Femur (tissue), 1 donor: Measurements from ENCODE around the gene TANGO2.

Source experiments
- DNase-seq: peaks from one replicate; pipeline ENCODE4 v3.0.0-alpha.2; 2017

Gene TANGO2, protein sequence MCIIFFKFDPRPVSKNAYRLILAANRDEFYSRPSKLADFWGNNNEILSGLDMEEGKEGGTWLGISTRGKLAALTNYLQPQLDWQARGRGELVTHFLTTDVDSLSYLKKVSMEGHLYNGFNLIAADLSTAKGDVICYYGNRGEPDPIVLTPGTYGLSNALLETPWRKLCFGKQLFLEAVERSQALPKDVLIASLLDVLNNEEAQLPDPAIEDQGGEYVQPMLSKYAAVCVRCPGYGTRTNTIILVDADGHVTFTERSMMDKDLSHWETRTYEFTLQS

DNA sequence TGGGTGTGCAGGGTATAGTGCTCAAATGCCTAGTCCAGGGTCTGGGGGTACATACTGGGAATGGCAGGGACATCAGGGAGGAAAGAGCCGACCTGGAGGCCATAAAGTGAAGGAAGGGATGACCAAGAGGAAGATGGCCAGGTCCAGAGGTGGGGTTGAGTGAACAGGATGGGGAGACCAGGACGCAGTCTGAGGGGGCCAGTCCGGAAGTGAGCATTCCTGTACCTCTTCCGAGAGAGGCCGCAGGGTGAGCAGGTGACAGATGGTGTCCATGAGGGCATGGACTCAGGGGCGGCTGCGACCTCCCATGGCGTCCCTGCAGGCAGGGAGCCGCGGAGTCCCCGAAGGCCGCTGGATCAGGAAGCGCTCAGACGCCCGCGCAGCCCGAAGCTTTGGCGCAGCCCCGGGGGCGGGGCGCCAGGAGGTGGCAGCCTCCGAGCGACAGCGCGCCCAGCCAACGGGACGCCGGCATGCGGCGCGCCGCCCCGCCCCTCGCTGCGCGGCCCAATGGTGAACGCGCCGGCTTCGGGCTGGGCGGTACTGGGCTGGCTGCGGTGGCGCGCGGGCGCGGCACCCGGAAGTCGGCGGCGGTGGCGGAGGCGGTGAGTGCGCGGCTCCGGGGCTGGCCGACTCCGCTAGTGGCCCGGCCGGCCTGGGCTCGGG lies at the start of gene TANGO2:
Gene TANGO2 (plus strand): TSS at position 578 of the 663 bp plus-strand sequence. CDS start 15,689 bp downstream, outside the sequence.
- DNase-seq: peak; percentile 94

- DNase-seq: no peak
Measured at GRCh38 chr22:19971276-19972124, 49.4 kb upstream of the TANGO2 start.

DNA sequence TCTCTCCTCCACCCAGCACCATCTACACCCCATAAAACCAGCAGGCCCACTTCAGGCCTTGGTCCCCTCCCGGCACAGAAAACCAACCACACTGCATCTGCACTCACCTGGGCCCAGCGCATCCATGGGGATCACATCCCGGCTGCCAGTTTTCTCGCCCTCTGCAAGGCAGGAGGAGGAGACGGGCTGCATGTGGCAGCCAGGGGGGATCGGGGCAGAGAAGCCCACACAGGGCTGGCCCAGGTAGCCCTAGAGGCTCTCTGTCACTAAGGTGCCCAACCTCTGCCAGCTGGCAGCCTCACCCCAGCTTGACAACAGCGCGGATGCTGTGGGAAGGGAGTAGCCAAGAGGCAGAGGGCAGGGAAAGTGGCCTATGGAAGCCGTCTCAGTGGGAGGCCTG lies 48.7 kb upstream of the TANGO2 start:
- no peak for DNase-seq

- DNase-seq: no peak
Measured at GRCh38 chr22:19972652-19973550, 48.0 kb upstream of the TANGO2 start.

DNA sequence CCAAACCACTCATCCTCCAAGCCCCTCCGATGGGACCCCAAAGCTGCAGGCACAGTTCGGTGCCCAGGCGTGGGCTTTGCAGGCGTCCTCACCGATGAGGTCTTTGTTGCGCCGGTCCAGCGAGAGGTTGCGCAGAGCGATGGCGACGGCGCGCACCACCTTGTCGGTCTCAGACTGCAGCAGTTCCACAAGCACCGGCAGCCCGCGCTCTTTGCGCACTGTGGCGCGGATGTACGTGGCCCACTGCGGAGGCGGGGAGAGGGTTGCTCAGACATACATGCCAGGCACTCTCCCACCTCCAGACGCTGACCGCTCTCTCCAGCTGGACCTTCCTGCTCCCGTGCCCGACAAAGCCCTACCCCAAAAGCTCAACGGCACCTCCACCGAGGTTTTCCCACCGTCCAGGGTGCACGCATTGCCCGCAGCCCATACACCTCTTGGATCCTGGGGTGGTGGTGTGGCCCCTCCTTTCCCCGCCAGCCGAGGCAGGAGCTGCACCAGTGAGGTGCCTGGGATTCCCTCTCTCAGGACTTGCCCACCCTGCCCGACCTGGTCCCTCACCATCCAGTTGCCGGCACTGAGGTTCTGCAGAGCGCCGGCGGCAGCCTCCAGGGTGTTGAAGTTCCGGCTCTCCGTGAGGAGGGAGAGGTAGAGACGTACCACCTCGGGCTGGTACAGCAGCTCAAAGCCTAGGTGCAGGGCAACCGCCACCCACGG lies 47.2 kb upstream of the TANGO2 start:
- no peak for DNase-seq

GRCh38 chr22:19974268-19974861 lies 46.5 kb upstream of the TANGO2 start:
- DNase-seq: peak; percentile 83

- no peak for DNase-seq
Measured at GRCh38 chr22:19974935-19975706, 45.8 kb upstream of the TANGO2 start.

- DNase-seq: no peak
Measured at GRCh38 chr22:19975707-19976035, 45.2 kb upstream of the TANGO2 start.

DNA sequence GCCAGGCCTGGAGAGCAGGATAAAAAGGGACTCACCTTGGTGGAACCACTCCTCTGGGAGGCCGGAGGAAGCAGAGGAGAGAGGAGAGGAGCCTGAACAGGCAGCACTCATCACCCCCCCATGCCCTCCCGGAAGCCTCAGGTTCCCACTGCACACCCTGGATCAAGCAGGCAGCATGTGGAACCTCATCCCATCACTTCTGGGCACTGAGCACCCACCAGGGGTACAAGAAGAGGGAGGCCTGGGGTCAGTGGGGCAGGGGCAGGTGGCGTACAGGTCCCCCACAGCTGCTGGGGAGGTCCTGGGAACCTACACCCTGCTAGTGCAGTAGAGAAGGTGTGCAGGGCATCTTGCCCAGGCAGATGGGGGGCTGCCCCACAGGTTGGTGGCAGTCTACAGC lies 44.2 kb upstream of the TANGO2 start:
- no peak for DNase-seq

DNA sequence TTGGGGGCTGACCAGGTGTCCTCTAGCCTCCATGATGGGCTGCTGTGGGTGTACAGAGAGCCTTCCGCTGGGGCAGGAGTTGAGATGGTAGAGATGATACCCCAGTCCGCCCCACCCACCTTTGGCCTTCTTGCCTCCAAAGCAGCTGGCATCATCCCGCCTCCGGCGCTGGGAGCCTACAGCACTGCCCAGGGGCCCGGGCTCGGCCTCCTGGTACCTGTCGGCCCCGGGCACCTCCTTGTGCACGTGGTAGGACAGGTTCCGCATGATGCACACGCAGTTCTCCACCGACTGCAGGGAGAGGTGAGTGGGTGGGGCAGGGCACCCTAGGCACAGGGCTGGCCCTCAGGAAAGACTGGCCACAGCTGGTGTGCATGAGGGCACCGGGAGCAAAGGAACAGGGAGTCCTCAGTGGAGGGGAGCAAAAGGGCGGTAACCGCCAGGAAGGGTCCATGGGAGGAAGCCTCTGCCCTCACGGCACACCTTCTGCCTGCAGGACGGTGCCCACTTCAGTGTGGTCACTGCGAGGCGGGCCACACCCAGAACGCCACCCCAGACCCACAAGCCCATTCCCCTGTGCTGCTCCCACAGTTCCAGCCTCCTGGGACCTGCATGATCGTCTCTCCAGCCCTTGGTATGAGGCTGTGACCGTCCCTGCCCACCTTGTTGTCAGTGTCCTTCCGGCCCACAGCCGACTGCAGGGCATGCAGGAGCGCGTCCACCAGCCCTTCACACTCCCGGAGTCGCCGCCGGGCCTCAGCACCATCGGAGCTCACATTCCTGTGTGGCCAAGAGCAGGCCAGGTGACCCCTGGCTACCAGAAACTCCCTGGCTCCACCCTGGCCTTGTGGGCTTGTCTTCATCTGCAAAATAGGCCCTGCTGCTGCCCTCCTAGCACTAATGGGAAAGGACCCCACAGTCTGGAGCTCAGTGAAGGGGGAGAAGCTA lies 43.3 kb upstream of the TANGO2 start:
- no peak for DNase-seq

DNA sequence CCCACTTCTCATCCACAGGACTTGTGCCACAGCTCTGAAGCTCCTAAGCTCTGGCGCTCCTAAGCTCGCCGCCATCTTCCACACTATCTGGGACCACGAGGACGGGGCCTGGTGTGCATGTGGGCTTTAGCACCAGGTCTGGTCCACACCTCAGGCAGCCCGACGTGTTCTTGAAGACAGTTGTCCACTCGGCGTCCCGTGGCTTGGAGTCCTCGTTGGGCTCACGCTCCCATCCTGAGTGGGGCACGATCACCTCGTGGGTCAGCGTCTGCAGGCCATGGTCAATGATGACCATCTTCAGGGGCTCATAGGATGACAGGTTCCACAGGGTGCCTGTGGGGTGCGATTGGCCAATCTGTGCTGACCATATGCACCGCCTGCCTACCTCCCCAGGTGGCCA lies 42.2 kb upstream of the TANGO2 start:
- no peak for DNase-seq

DNA sequence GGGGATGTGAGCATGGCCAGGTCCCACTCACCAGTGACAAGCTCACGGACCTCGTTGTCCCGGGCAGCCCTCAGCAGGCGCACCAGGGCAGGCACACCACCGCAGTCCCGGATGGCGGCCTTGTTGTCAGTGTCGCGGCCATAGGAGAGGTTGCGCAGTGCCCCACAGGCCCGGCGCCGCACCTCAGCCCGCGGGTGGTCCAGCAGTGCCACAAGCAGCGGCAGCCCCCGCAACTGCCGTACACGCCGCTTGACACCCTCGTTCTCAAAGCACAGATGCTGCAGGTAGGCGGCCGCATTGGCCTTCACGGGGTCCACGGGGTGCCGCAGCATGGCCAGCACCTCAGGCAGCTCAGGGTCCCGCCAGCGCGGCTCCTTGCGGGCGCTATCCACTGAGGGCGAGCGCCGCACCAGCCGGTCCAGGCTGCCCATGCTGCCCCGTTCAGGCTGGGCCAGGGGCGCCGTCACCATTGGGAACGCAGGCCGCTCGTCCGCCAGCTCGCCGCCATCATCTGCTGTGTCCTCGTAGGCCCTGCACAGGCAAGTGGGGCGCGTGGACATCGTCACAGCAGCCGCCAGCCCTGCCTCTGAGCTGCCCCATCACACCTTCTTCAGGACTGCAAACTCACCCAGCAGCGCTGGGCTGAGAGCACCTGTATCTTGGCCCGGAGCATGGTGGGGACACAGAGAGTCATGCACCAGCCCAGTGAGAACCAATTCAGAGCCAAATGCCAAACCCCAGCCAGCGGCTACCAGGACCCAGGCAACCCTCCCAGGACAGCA lies 41.0 kb upstream of the TANGO2 start:
- no peak for DNase-seq

GRCh38 chr22:19980766-19981165 lies 40.1 kb upstream of the TANGO2 start:
- DNase-seq: no peak

DNA sequence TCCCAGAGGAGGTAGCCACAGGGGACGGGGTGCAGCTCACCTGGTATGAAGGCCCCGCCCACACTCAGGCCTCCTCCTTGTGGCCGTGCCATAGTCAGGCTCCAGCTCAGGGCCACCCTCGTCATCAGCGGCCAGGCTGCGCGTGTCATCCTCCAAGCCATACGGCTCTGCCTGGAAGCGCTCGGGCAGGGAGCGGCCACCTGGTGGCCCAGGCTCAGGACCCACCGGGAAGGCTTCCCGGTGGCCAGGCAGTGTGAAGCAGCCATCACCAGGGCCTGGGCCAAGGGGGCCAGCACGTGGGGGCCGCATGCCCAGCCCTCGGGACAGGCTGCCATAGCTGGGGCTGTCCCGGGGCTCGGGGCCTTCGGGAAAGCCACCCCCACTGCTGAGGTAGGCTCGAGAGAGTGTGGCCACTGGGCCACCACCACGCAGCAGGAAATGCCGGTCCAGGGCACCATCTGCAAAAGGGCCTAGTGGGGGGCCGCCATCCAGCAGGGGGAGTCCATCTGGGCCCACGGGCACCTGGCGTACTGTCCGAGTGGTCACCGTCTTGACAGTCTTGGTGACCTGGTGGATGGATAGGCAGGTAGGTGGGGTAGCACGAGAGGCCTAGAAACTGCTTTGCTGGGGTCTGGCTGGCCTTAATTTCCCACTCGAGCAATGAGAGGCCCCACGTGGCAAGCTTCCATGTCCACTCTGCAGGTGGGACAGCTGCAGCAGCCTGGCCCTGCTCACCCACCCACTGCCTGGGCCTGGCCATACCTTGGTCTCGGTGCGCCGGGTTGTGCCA lies 39.5 kb upstream of the TANGO2 start:
- peak; percentile 16 for DNase-seq

GRCh38 chr22:19981961-19982920 lies 38.7 kb upstream of the TANGO2 start:
- peak; percentile 15 for DNase-seq

DNA sequence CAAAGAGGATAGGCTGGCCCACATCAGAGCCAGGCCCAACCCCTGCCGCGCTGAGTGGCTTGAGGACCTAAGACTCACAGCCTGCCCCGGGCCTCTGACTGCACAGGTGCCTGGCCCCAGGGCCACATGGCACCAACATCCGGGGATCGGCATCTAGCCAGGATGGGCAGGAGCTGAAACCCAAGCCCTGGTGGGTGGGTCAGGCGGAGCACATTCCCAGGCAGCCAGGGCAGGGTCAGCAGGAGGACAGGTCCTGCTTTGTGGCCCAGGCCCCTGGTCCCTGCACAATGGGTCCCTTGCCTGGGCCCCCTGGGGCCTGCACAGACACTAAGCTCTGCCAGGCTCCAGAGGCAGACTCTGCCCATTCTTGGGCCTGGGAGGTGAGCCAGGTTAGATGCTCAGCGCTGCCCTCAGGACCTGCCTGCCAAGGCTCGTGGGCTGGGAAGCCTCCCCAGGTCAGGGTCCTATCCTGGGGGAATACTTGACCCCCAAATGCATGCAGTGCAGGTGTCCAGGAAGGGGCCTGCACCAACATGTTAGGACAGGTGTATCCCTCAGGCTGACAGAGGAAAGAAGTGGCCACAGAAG lies 37.8 kb upstream of the TANGO2 start:
- peak; percentile 66 for DNase-seq
